HG02938 (cell line): Measurements from ENCODE around the gene ZIC4.

Source experiments
- ATAC-seq: cut with Tn5 transposase; IDR thresholded peaks from one replicate; pipeline ENCODE4 v1.9.1; 2021; ENCODE audit warnings: mild to moderate bottlenecking, moderate library complexity; ENCODE audit not compliant: unreplicated experiment

ZIC4 gene

DNA sequence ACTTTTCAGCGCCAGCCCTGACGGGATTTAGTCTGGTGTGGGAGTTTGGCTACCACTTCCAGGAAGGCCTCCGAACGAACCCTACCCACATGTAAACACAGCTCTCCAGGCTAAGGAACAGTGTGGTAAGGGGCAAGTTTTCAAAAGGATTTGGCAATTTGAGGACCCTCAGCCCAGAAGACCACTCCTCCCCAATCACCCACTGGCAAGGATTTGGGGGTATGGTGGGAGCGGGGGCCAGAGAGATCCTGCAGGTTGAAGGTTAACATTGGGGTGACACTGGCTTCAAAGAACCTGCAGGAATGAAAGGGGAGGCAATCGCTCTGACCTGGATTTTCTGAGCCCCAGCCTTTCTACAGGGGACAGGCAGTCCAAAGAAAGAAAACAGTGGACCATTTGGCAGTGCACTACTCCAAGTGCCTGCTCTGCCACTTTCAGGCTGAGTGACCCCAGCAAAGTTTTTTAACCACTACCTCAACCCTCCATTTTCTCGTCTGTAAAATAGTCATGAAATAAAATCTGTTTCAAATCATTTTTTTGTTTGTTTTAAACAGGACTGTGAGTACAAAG, 34.5 kb downstream of the ZIC4 start:
- no peak for ATAC-seq

DNA sequence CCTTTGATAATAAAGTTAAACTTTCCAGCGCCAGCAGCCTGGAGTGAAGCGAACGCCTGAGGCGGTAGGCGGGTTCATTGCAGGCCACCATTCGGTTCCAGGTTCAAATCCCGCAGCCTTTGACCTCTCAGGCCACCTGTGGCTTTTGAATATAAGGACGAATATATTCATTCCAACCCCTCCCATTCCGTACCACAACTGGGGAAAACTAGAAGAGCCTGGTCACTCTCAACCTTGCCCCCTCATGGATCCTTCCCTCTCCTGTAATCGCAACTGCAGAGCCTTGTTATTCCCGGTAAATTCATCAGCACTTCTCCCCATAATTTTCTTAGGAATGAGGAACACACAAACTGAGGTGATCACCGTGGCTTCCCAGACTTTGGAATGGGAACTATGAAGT, 35.2 kb downstream of the ZIC4 start:
- ATAC-seq = no peak

DNA sequence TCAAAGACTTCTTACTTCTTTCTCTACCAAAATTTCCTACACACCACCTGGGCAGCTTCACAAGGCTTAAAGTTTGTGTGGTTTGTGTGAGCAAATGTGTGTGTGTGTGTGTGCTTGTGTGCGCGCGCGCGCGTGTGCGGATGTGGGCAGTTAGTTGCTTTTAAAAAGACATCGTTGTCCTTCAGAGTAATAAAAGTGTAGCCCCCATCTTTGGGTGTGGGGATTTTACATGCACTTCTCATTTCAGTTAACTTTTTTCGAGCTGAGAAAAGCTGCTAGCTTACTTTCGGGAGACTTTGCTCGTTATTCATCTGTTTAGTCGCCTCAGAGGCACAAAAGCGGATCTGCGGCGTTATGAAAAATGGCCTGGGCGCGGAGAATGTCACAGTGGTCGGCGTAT, 36.0 kb downstream of the ZIC4 start:
- ATAC-seq = no peak

DNA sequence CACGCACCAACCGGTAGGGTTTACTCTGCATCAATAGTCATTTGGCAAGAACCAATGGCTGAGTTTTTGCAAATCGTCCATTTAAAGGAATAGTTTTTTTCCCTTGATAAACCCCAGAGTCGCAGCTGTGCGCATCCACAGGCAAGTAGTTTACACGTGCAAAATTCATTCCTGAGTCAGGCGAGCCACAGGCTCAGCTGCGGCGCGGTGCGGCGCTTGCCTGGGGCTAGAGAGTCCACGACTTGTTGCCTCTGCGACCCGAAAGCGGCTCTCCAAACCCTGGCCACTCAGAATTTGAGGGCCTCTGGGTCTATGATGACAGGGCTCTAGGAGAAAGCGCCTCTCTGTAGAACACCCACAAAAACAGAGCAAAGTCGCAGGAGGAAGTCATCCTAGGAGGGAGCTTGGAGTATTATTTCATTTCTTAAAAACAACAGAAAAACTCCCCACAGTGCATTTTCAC, 36.7 kb downstream of the ZIC4 start:
- no peak for ATAC-seq

DNA sequence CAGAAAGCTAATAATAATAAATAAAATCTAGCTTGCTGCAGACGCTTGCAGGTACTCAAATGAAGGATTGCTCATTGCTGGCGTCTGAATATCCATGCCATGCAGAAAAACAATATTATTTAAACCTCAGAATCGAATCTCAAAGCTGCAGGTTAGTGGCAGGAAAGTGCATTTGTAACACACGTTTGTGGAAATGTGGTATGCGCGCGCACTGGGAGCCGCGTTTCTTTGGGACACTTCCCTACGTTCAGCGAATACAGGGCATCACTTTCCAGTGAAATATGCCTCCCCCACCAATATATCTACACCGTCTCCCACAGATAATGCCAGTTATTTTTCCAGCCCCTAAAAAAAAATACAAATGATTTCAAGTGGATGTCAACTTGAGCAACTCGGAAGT, 37.1 kb downstream of the ZIC4 start:
- no peak for ATAC-seq

DNA sequence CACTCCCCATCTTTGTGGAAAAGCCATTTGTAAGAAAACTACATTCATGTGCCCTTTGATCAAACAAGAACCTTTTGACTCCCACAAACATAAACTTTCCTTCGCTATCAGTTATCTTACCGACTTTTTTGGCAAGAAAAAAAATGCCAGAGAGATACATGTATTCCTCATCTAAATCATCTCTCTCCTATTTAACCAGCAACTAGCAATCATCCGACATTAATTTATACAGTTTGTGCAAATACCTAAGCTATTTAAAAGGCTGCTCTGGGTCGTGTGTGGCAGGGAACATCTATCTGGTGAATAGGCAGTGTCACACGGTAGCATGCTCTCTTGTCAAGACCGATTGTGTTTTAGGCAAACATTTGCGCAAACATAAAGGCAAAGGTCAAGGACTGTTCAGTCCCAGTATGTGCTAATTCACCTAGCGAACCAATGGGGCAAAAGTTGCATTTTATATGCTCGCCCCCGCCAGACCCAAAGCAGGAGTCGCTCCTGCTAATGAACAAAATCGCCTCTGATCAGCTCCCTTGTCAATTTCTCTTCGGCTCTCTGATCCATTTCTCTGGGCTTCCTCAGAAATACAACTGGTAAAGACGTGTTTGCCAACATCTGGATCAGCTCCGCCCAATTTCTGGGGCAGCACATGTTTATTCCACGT, 37.7 kb downstream of the ZIC4 start:
- no peak for ATAC-seq

DNA sequence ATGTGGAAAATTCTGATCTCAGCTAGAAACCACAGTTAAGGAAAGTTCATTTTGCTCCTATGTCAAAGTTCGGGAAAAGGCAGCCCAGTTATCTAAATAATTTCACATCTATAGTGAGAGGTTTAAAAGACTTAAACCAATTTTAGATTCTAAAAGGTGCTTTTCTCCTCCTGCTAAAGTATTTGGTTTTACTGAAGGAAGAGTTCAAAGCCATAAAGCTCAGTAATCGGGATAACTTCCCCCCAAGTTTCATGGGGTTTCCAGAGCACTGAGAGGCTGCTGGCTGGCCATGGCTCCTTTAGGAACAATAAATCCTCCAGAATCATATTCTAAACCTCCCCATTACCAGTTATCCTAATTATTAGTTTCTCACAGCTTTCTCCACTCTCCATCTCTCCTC, 38.2 kb downstream of the ZIC4 start:
- no peak for ATAC-seq

DNA sequence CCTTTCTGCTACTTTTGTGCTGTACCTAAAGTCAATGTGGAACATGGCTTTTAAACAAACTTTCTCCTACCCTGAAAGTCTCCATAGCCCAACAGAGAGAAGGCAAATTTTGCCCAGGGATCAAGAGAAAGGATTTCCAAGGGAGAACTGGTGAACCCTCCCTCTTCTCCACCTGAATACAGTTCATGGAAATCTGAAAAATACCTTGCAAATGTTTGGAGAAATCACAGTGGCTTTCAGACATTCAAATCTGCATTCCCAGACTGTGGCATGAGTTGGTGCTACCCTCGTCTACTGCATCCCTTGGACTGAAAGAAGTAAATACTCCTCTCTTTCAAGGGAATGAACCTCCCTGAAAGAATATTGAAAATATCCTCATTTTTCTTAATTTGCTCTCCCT, 38.7 kb downstream of the ZIC4 start:
- ATAC-seq = no peak

DNA sequence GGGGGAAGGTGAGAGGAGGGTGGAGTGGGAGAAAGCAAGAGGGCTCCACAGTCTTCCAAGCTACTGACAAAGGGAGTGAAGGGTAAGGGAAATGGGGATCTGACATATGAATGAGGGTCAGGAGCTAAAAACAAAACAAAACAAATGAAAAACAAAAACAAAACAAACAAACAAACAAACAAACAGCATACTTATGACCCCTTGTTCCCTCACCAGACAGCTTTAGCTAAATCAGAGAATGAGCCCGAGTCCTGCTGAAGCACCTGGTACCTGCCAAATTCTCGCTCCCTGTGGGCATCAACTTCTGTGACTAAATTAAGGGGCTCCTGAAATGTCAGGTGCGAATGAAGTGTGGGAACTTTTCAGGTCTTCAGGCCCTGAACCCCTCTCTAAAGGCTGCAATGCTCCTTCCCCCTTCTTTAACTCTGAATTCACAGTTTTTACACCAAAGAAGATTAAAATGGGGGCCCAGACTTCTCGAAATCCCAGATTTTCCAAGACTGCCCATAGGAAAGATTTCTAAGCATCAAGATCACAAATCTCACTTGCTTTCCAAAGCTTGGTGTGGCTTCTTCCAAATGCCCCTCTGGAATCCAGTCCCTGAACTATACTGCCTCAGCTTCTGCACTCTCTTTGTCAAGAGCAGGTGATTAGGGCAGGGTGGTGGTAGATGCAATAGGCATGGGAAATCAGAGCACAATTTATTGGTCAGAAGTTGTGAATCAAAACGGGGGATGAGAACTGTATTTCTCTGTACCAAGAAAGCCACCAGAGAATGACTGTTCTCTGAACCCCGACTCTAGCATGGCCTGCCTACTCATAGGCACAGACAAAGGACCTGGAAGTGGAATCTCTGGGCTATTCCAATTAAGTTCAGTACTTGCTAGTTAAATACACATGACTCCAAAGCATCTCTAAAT, 40.9 kb downstream of the ZIC4 start:
- no peak for ATAC-seq

DNA sequence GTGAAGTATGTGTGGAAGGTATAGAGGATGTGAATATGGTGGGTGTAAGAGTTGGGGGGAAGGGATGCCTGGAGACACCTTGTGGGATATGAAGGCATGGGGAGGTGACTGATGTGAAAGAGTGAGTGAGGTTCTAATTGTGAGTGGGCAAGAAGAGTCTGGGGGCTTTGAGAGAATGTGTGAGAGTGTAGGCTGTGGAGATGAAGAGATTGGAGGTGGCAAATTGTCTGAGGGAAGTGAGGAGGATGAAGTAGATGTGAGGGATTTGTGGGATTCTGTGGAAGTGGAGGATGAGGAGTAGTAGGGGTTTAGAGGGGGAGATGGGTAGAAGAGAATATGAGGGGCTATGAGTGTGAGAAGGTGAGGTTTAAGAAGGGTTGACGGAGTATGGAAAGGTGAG, 41.6 kb downstream of the ZIC4 start:
- no peak for ATAC-seq

DNA sequence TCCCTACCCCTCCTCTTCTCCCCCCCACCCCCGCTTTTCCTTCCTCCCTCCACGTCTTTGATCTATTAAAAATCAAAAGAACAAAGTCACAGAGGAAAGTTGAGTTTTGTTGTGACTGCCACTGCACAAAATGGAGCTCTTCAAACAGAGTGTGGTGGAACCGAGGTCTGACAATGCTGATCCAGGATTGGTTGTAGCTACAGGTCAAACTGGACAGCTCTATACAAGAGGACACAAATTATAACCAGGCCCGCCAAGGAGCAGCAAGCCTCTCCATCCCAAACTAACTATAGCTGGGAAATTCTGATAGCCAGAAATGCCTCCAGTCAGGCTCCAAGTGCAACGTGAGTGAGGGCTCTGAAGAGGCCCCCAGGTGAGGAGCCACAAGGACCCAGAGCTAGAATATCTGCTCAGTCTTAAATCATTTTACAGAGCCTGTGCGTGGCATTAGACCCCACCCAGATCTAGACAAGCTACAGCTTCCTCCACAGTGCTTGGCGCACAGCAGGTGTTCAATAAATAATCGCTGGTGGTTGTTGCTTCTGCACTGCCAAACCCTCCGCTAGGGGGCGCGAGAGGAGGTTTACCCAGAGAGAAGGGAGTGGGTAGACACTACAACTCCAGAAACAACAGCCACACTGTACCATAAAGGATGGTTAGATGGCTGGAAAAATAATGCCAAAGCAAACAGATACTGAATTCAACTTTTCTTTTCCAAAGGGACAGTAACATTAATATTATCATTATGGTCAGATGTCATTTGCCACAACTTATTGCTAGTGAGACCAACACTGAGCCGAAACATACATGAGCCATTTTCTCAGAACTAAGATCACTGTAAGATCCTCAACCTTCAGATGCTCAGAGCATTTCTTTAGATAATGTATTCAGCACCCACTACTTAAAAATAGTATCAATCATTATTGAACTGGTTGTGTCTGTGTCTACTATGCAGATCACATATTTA, 44.6 kb downstream of the ZIC4 start:
- no peak for ATAC-seq

DNA sequence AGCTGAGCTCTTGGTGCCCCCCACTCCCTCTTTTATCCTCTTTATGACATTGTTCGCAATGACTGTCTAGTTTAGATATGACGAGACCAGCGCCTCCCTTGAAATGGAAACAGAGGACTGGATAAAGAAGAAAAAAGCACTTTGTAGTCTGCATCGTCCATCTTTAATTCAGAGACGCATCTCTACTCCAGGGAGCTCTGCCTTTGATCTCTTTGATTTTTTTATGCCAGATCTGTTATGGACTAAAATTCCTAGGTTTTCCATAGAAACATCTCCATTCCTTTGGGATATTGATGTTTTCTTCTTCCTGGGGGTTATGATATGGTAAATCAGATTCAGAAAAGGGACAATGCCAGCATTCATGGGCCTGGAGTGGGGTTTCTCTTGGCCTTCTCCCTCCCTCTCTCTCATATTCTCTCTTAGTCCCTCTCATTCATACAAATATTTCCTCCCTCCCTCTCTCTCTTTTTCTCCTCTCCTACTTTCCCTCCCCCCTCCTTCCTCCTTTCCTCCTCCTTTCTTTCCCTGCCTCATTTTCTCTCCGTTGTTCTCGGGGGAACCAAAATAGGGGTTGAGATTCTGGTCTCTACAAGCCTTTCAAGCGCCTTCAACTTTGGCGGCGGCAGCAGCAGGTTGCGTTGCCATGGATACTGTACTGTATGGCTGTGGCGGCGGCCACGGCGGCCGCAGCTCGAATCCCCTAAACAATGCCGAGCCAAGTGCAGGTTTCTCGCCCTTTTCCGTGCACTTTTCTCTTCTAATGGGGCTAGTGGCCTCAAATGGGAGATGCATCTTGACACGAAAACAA, 45.5 kb downstream of the ZIC4 start:
- ATAC-seq = no peak

DNA sequence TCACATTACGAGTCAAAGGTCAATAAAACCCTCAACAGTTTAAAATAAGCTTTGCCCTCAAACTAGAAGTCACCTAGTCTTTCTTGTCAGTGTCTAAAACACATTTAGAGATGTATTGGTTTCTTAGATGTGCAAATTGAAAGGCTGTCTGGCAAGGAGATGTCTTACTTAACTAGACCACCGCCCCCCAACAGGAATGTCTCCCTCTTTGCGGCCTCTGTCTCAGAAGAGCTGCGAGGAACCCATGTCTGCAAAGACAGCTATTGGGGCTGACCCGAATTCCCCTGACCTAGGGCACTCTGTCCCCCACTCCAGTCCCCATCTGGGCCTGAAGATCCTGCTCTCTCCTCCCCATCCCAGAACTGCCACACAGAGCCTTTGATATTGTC, 46.3 kb downstream of the ZIC4 start:
- ATAC-seq = no peak

DNA sequence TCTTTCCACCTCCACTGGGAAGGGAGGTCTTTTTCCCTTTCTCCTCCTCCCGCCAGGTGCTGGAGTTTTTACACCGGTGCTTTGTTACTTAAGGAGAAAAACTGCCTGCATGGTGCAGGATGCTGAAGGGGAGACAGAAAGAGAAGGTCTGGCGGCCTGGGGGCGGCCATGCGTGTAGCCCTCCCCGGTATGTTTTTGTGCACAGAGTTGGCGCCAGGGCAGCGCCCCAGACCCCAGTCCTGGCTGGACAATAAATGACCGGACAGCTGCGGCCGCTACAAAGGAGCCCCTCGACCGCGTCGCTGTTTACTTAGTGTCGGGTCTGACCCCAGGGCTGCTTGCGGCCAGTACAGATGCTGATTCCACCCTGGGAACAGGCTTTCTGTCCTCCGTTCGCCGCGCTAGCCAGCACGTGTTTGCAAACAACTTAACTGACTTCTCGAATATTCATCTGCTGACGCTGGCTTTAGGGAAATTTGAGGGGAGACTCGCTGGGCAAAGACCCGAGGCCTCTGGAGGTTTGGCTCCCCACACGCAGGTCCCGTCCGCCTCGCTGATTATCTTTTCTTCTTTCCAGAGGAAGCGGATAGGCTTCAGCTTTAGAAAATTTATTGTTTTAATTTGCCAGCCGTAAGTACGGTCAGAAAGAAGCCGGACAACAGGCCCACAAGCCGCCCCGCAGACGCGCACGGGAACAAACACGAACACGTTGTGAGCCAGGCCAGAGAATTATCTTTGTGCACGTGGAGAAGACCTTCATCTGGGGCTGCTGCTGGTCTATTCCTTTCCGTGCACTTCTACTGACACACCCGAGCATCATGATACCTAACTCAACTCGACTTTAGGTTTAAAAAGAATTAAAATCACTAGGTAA, 46.9 kb downstream of the ZIC4 start:
- no peak for ATAC-seq

DNA sequence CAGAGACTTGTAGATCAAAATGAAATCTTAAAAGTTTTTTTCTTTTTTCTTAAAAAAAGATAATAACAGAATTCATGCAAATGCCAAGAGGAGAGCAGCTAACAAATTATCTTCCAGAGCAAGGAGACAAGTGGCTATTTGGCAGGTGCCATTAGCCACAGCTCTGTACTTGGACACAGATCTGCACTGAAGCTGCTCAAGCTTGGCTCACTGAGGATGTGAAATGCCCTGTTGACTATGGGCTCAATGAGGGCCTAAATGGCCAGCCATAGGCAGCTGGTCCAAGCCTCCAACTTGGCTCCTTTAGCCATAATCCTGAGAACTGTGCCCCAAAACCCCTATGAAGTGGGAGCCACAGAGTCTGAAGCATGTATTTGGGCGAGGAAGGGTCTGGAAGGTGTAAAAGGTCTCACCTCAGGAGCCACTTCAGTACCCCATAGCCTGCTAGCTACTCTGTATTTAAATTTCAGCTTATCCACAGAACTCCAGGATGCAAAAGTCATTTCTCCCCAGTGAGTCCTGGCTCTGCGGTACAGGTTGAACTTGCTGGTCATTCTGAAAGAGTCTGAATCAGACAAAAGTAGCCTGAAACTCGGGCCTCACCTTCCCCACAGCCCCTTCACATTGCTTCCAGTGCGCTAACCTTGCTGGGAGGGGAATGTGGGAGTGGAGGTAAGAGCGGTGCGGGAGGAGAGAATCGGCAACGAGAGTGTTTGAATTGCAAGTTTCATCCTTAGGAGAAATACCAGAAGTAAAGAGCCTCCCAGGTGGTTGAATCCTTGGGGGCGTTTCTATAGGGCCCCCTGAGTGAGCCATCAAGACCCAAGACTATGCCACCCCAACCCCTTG, 48.0 kb downstream of the ZIC4 start:
- ATAC-seq = no peak

DNA sequence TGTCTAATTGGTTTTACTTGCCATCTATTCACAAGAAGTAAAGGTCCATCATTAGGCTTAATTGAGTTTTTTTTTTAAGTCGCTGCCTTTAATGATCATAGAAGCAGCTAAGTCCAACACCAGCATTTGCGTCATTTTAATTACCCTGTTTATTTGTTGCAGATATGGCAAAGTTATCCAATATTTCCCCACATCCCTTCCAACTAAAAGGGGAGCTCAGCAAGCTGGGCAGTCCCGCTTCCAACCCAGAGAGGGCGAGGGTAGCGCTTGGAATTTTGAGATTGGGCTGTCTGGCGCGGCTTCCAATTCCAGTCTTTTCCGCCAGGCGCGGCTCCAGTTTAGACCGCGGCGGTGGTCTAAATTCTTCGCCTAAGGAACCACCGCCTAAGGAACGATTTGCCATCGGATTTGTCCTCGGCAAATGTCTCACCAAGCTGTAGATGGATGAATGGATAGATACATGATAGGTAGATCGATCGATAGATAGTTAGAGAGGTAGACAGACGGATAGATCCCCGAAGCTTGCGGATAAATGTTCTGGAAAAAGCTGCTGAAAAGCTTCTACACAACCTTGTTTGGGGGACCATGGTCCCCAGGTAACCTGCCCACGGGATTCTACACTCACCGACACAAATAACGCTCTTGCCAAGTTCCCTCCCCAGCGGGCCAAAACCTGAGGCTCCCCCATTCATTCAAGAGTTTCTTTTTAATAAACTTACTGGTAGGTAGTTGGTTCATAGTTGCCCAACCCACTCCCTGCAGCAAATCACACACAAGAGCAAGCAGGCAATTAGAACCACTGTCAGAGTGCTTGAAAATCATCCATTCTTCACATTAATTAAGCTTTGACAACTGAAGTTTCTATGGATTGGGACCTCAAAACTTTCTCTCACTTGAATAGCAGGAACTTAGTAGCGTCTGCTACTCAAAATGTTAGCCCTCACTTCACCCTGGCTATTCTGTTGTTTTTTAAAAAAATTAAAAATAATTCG, 49.1 kb downstream of the ZIC4 start:
- no peak for ATAC-seq
